Spleen (tissue), 11 donors: ENCODE results near the gene LHB. TPM values are rescaled to one million over a fixed set of nuclear protein-coding genes. Genes with fewer than 3 reads are reported as not detected.

Experiments used
- DNase-seq: peaks from one replicate; pipeline ENCODE4 v3.0.0-alpha.2; 2020
- H3K27ac ChIP-seq, 8 donors: fragments of 200-600 bp; sonication (generic) in 7 of 8; 1 replicate in 4 of 8; 2 replicates in 4 of 8; pipeline versions ENCODE4 v1.5.0 to v1.8.0; 2016 to 2021; ENCODE audit warnings: inconsistent platforms in 4 of 8, mild to moderate bottlenecking in 4 of 8, moderate library complexity in 1 of 8
- H3K27me3 ChIP-seq, 7 donors: fragments of 200-600 bp; sonication (generic) in 6 of 7; replicated peaks in 1 of 7; 1 replicate in 4 of 7; 2 replicates in 3 of 7; pipeline versions ENCODE4 v1.5.0 to v1.8.0; 2016 to 2021; ENCODE audit warnings: inconsistent platforms in 3 of 7, mild to moderate bottlenecking in 1 of 7
- H3K36me3 ChIP-seq, 6 donors: fragments of 200-600 bp; sonication (generic) in 5 of 6; 1 replicate in 4 of 6; 2 replicates in 2 of 6; pipeline versions ENCODE4 v1.5.0 to v1.8.0; 2016 to 2021; ENCODE audit warnings: inconsistent platforms in 2 of 6
- H3K4me1 ChIP-seq, 6 donors: fragments of 200-600 bp; sonication (generic) in 5 of 6; 1 replicate in 3 of 6; 2 replicates in 3 of 6; pipeline versions ENCODE4 v1.5.0 to v1.8.0; 2016 to 2021; ENCODE audit warnings: inconsistent platforms in 3 of 6
- H3K4me3 ChIP-seq, 8 donors: fragments of 200-600 bp; sonication (generic) in 7 of 8; 1 replicate in 4 of 8; 2 replicates in 4 of 8; pipeline versions ENCODE4 v1.5.0 to v1.8.0; 2016 to 2021; ENCODE audit warnings: inconsistent platforms in 4 of 8, mild to moderate bottlenecking in 4 of 8, moderate library complexity in 2 of 8
- H3K9me3 ChIP-seq, 8 donors: fragments of 200-600 bp; sonication (generic) in 7 of 8; 1 replicate in 4 of 8; 2 replicates in 4 of 8; pipeline versions ENCODE4 v1.5.0 to v1.8.0; 2016 to 2021; ENCODE audit warnings: inconsistent platforms in 4 of 8
- CTCF ChIP-seq, 11 experiments: fragments of 200-600 bp in 7 of 11; fragments of 450-650 bp in 4 of 11; sonication (generic) in 4 of 11; IDR thresholded peaks in 8 of 11; conservative IDR thresholded peaks in 3 of 11; 1 replicate in 7 of 11; 2 replicates in 4 of 11; pipeline versions ENCODE4 v1.4.0 to v1.8.0; 2016 to 2021; ENCODE audit warnings: antibody characterized with exemption in 11 of 11, inconsistent platforms in 4 of 11, mild to moderate bottlenecking in 1 of 11
- POLR2A ChIP-seq, 3 donors: fragments of 450-650 bp; IDR thresholded peaks; one replicate each; pipeline ENCODE4 v1.5.1; 2017; ENCODE audit warnings: antibody characterized with exemption in 3 of 3, mild to moderate bottlenecking in 1 of 3
- POLR2AphosphoS5 ChIP-seq, 3 donors: sonication (generic); formaldehyde crosslinking; IDR thresholded peaks; one replicate each; pipeline ENCODE4 v1.5.1; 2017; ENCODE audit warnings: antibody characterized with exemption in 3 of 3
- WGBS, 5 donors: extraction: QIAGEN DNeasy Blood & Tissue Kit in 3 of 5; methylation state at CpG; one replicate each; pipeline versions ENCODE4 v1.1.5 to v1.1.7; 2013 to 2018; 5-methylcytosine and 5-hydroxymethylcytosine counted together
- intact Hi-C: fragments of 100-400 bp; cut with DNase I; formaldehyde crosslinking; loops from one replicate; pipeline ENCODE4 v1.15.0; 2023; ENCODE audit warnings: low total_unique reads
- polyA plus RNA-seq, 3 donors: library from polyadenylated mRNA; stranded (reverse); fragments of 200-250 nt; gene quantifications; one replicate each; pipeline ENCODE4 v1.2.1, GENCODE V29; 2013
- total RNA-seq, 7 donors: library from RNA; depleted of rRNA in 3 of 7; stranded (reverse); fragments of >200 nt in 3 of 7; fragmentation: NEBNext Ultra II Directional in 4 of 7; extraction: Animal tissue kit (Norgen Biotek cat#: 25700) in 4 of 7; gene quantifications; one replicate each; pipeline versions ENCODE4 v1.1.0 to v1.2.1, GENCODE V29; 2016 to 2021
- donor health status: healthy with polysubstance abuse.
- donor health status: DM: no; HTN: no; CAD: no; lungs with moderate emphysema.
- donor health status: DM: no; HTN: no; CAD: no.
- donor health status: Bipolar disorder and iron deficiency.
- donor health status: healthy.
- donor health status: DM: no; HTN: no; CAD: no.
- donor health status: DM: yes; HTN: yes; CAD: no.

Gene LHB
- total and polyA plus RNA-seq, 10 donors: 0.50 to 1.5 (median 1.1) TPM; not detected in 6

- 73 to 92% (median 76%) methylated on average over 4 of the region's 4 CpGs for WGBS, 5 donors
- TF ChIP-seq POLR2AphosphoS5 (IDR thresholded peaks at IDR 0.05) (no peak), POLR2A (IDR thresholded peaks at IDR 0.05) (no peak), CTCF (IDR thresholded peaks at IDR 0.05 in 8 of 11, conservative IDR thresholded peaks at IDR 0.05 in 3 of 11) (no peak)
- H3K9me3 ChIP-seq: no peaks in the 10 kb centered on the region
- no peak for DNase-seq
- intact Hi-C loops: no loop called here
- H3K4me1 ChIP-seq: peaks cover 14 to 49% (median 34%) of the 10 kb centered on the region in 6 donors
- no peak overlapping the region for H3K27ac ChIP-seq
- H3K36me3 ChIP-seq: peaks cover 0 to 59% (median 13%) of the 10 kb centered on the region in 6 donors
- no peak overlapping the region for H3K4me3 ChIP-seq
- H3K27me3 ChIP-seq: no peaks in the 10 kb centered on the region
Measured at GRCh38 chr19:48990400-48990799, 26.5 kb downstream of the LHB start.

GRCh38 chr19:48989701-48990291 is 27.1 kb downstream of the LHB start:
- Histone ChIP-seq H3K4me3 (no peak overlapping the region), H3K9me3 (no peaks in the 10 kb centered on the region), H3K27ac (no peak overlapping the region), H3K4me1 (peaks cover 13 to 43% (median 28%) of the 10 kb centered on the region in 6 donors), H3K27me3 (no peaks in the 10 kb centered on the region), H3K36me3 (peaks cover 0 to 65% (median 19%) of the 10 kb centered on the region in 6 donors)
- 86 to 93% (median 88%) methylated on average over 15 to 17 of the region's 17 CpGs for WGBS, 5 donors
- intact Hi-C loops: no loop called here
- TF ChIP-seq POLR2AphosphoS5 (IDR thresholded peaks at IDR 0.05): no peak
- no peak for TF ChIP-seq CTCF (IDR thresholded peaks at IDR 0.05 in 8 of 11, conservative IDR thresholded peaks at IDR 0.05 in 3 of 11)
- TF ChIP-seq POLR2A (IDR thresholded peaks at IDR 0.05): no peak
- DNase-seq: no peak

- H3K4me1 ChIP-seq: peaks cover 6 to 34% (median 19%) of the 10 kb centered on the region in 6 donors
- no peak overlapping the region for H3K27ac ChIP-seq
- no peak overlapping the region for H3K4me3 ChIP-seq
- no peaks in the 10 kb centered on the region for H3K9me3 ChIP-seq
- no peak for TF ChIP-seq POLR2AphosphoS5 (IDR thresholded peaks at IDR 0.05)
- no peak for TF ChIP-seq POLR2A (IDR thresholded peaks at IDR 0.05)
- TF ChIP-seq CTCF (IDR thresholded peaks at IDR 0.05 in 8 of 11, conservative IDR thresholded peaks at IDR 0.05 in 3 of 11): no peak
- intact Hi-C loops: no loop called here
- WGBS, 5 donors: 87 to 96% (median 92%) methylated on average over 9 of the region's 9 CpGs
- H3K36me3 ChIP-seq: peaks cover 0 to 74% (median 26%) of the 10 kb centered on the region in 6 donors
- no peak for DNase-seq
- H3K27me3 ChIP-seq: no peaks in the 10 kb centered on the region
Measured at GRCh38 chr19:48988860-48989259, 28.0 kb downstream of the LHB start.

- TF ChIP-seq POLR2A (IDR thresholded peaks at IDR 0.05) (no peak), POLR2AphosphoS5 (IDR thresholded peaks at IDR 0.05) (no peak), CTCF (IDR thresholded peaks at IDR 0.05 in 8 of 11, conservative IDR thresholded peaks at IDR 0.05 in 3 of 11) (no peak)
- no peak for DNase-seq
- intact Hi-C loops: no loop called here
- no peak overlapping the region for H3K4me3 ChIP-seq
- peaks cover 0 to 80% (median 28%) of the 10 kb centered on the region in 6 donors for H3K36me3 ChIP-seq
- 92 to 97% (median 96%) methylated on average over 7 of the region's 7 CpGs for WGBS, 5 donors
- peaks cover 6 to 32% (median 19%) of the 10 kb centered on the region in 6 donors for H3K4me1 ChIP-seq
- no peaks in the 10 kb centered on the region for H3K9me3 ChIP-seq
- H3K27ac ChIP-seq: no peak overlapping the region
- no peaks in the 10 kb centered on the region for H3K27me3 ChIP-seq
Measured at GRCh38 chr19:48988286-48988685, 28.6 kb downstream of the LHB start.
